Measurements from ENCODE around the gene KLHL5. TPM values are rescaled to one million over a fixed set of nuclear protein-coding genes. Genes with fewer than 3 reads are reported as not detected.

Gene KLHL5
- total and polyA plus RNA-seq, 2 of the 4 experiments (the other 2 are of a cell fraction): 58.8 to 97.7 TPM

GRCh38 chr4:39085891-39086290 lies 23.9 kb downstream of the KLHL5 start:
- no peak overlapping the region for H2BK20ac ChIP-seq (ENCODE audit: low read depth, low read length)
- no peak overlapping the region for H3K4me3 ChIP-seq (ENCODE audit: insufficient read depth, low read depth, low read length)
- H3K36me3 ChIP-seq (ENCODE audit: control insufficient read depth, insufficient read depth, low read length): peaks cover 32% of the 10 kb centered on the region
- no peak overlapping the region for H2AK9ac ChIP-seq (replicated peaks; ENCODE audit: low read depth, low read length, poor library complexity)
- H3K79me1 ChIP-seq (ENCODE audit: low read depth in 1 of 2, low read length in 2 of 2): peaks cover 7 to 35% of the 10 kb centered on the region in 2 experiments
- H4K20me1 ChIP-seq (ENCODE audit: insufficient read depth, low read length): peaks cover 8% of the 10 kb centered on the region; the same call in 1 of the 2 replicates
- POLR2A ChIA-PET (ENCODE audit: unreplicated experiment): no interaction called here
- no peak overlapping the region for H3K4ac ChIP-seq (ENCODE audit: low read depth, low read length)
- H4K5ac ChIP-seq (ENCODE audit: low read depth, low read length): no peak overlapping the region
- H2BK15ac ChIP-seq (ENCODE audit: low read depth, low read length): no peak overlapping the region
- H2BK120ac ChIP-seq (ENCODE audit: low read depth, low read length): no peak overlapping the region
- TF ChIP-seq CEBPB (IDR thresholded peaks at IDR 0.05; ENCODE audit: low read depth, low read length): no peak
- TF ChIP-seq SMC3 (IDR thresholded peaks at IDR 0.05; ENCODE audit: low read depth, low read length): no peak
- TF ChIP-seq CHD1 (IDR thresholded peaks at IDR 0.05; ENCODE audit: low read depth, low read length): no peak
- no peak for TF ChIP-seq CTCF (conservative IDR thresholded peaks at IDR 0.05; ENCODE audit: low read depth, low read length)
- no peak overlapping the region for H2AK5ac ChIP-seq (ENCODE audit: low read depth, low read length)
- H4K8ac ChIP-seq (ENCODE audit: low read depth in 2 of 2, low read length in 2 of 2): no peak overlapping the region
- H3K18ac ChIP-seq (ENCODE audit: low read depth, low read length): no peak overlapping the region
- dilution Hi-C loops (cut with HindIII; ENCODE audit: low sequenced_read_pairs, unreplicated experiment) (no loop called here), intact Hi-C loops (cut with micrococcal nuclease) (no loop called here), in situ Hi-C loops (cut with MboI; ENCODE audit: low sequenced_read_pairs) (no loop called here)
- no TSS peak for BruUV-seq (replicated peaks)
- H3K9me1 ChIP-seq (ENCODE audit: insufficient read depth, low read length): peaks cover 5% of the 10 kb centered on the region
- no peak overlapping the region for H3K23ac ChIP-seq (ENCODE audit: low read depth, low read length)
- CTCF ChIA-PET: interaction anchor here (0.6 kb wide), 1 partner anchor 92 kb away, joined by 3 read pairs; no protein-coding TSS in a partner anchor
- no peak overlapping the region for H3K56ac ChIP-seq (ENCODE audit: extremely low read depth, insufficient read depth, low read length)
- ATAC-seq (ENCODE audit: low read depth) (no peak), DNase-seq (no peak)
- no peaks in the 10 kb centered on the region for H3K4me1 ChIP-seq (ENCODE audit: control insufficient read depth, insufficient read depth, low read length)
- no peaks in the 10 kb centered on the region for H3K27me3 ChIP-seq (ENCODE audit: control insufficient read depth, insufficient read depth, low read length)
- H2AFZ ChIP-seq (replicated peaks; ENCODE audit: low read length, poor library complexity): no peak overlapping the region
- no peak overlapping the region for H3K14ac ChIP-seq (replicated peaks; ENCODE audit: low read depth, low read length)
- WGBS, 2 experiments (ENCODE audit: extremely low coverage in 2 of 2, insufficient read length in 1 of 2): no CpG with 5 or more reads among the region's 5 CpGs
- no peak overlapping the region for H3K4me2 ChIP-seq (ENCODE audit: low read depth, low read length)
- H4K91ac ChIP-seq (ENCODE audit: insufficient read depth, low read depth, low read length): no peak overlapping the region
- no peak overlapping the region for H3K27ac ChIP-seq (ENCODE audit: insufficient read depth, low read length)
- no peak overlapping the region for H2BK5ac ChIP-seq (ENCODE audit: low read depth, low read length, poor library complexity, severe bottlenecking)
- no peak overlapping the region for H3K9ac ChIP-seq (ENCODE audit: low read depth, low read length)
- no peaks in the 10 kb centered on the region for H3K9me3 ChIP-seq (ENCODE audit: control insufficient read depth, insufficient read depth, low read length)

Data from IMR-90 (cell line).